SK-N-SH (cell line): Measurements from ENCODE around the gene GOLGA6L7. TPM values are rescaled to one million over a fixed set of nuclear protein-coding genes. Genes with fewer than 3 reads are reported as not detected.

Experiments
- CTCF ChIA-PET: fragments of 300-600, 350-600 bp; formaldehyde crosslinking; extraction: SDS; loops from one replicate; lab custom pipeline; 2021; lab: Yijun Ruan, JAX
- POLR2A ChIA-PET: fragments of 350-600 bp; sonication (Branson Sonifier 250); formaldehyde crosslinking; extraction: SDS; loops from one replicate; lab custom pipeline; 2020; ENCODE audit warnings: antibody characterized with exemption, inconsistent platforms; lab: Yijun Ruan, JAX
- DNase-seq: peaks from one replicate; pipeline ENCODE4 v3.0.0; 2012
- H2AFZ ChIP-seq: fragments of 200-600 bp; sonication (generic); 2 replicates; pipeline ENCODE4 v1.8.1; 2016; ENCODE audit warnings: antibody characterized with exemption, mild to moderate bottlenecking, low read depth
- H3F3A ChIP-seq: fragments of 200-600 bp; sonication (generic); replicated peaks from 2 replicates; pipeline ENCODE3; 2016; ENCODE audit warnings: antibody characterized with exemption, mild to moderate bottlenecking; ENCODE audit not compliant: insufficient read depth
- H3K27ac ChIP-seq, 2 experiments: fragments of 200-500 bp in 1 of 2; fragments of 200-600 bp in 1 of 2; sonication (Bioruptor generic) in 1 of 2; sonication (generic), shearing (Covaris generic) in 1 of 2; 2 replicates each; pipeline versions ENCODE4 v1.5.1 to v1.6.1; 2014 to 2016; ENCODE audit warnings: low read depth in 2 of 2, inconsistent platforms in 1 of 2, low read length in 1 of 2, mild to moderate bottlenecking in 1 of 2, mixed read lengths in 1 of 2
- H3K27me3 ChIP-seq: fragments of 200-600 bp; sonication (generic), shearing (Covaris generic); 2 replicates; pipeline ENCODE4 v1.6.1; 2016; ENCODE audit warnings: mixed run types; ENCODE audit not compliant: insufficient read depth
- H3K36me3 ChIP-seq, 2 experiments: fragments of 200-500 bp in 1 of 2; fragments of 200-600 bp in 1 of 2; sonication (Bioruptor generic) in 1 of 2; sonication (generic) in 1 of 2; replicated peaks in 1 of 2; 2 replicates each; pipeline versions ENCODE3 to v1.5.1; 2014 to 2016; ENCODE audit warnings: low read length in 1 of 2, mild to moderate bottlenecking in 1 of 2; ENCODE audit not compliant: insufficient read depth in 2 of 2, control insufficient read depth in 1 of 2
- H3K4me1 ChIP-seq, 2 experiments: fragments of 200-500 bp in 1 of 2; fragments of 200-600 bp in 1 of 2; sonication (Bioruptor generic) in 1 of 2; sonication (generic), shearing (Covaris generic) in 1 of 2; 2 replicates each; pipeline versions ENCODE4 v1.5.1 to v1.6.1; 2014 to 2016; ENCODE audit warnings: low read depth in 1 of 2, low read length in 1 of 2, mixed run types in 1 of 2; ENCODE audit not compliant: insufficient read depth in 2 of 2, control insufficient read depth in 1 of 2
- H3K4me2 ChIP-seq: fragments of 200-600 bp; sonication (generic), shearing (Covaris generic); 2 replicates; pipeline ENCODE4 v1.6.1; 2017; ENCODE audit warnings: mixed run types
- H3K4me3 ChIP-seq, 2 experiments: fragments of 200-500 bp in 1 of 2; fragments of 200-600 bp in 1 of 2; sonication (Bioruptor generic) in 1 of 2; sonication (generic), shearing (Covaris generic) in 1 of 2; 2 replicates each; pipeline versions ENCODE4 v1.5.1 to v1.8.1; 2014 to 2016; ENCODE audit warnings: low read depth in 2 of 2, inconsistent platforms in 1 of 2, low read length in 1 of 2, mild to moderate bottlenecking in 1 of 2, mixed read lengths in 1 of 2, moderate library complexity in 1 of 2
- H3K79me2 ChIP-seq: fragments of 200-600 bp; sonication (generic); 2 replicates; pipeline ENCODE4 v1.8.1; 2017; ENCODE audit warnings: mild to moderate bottlenecking; ENCODE audit not compliant: insufficient read depth
- H3K9ac ChIP-seq: fragments of 200-600 bp; sonication (generic); 2 replicates; pipeline ENCODE4 v1.6.1; 2017; ENCODE audit warnings: mixed run types
- H3K9me2 ChIP-seq: fragments of 200-600 bp; sonication (generic); 2 replicates; pipeline ENCODE4 v1.6.1; 2017; ENCODE audit warnings: mixed run types
- H3K9me3 ChIP-seq: fragments of 200-600 bp; sonication (generic); 2 replicates; pipeline ENCODE4 v1.6.1; 2017; ENCODE audit warnings: mixed run types, mild to moderate bottlenecking, moderate library complexity
- H4K20me1 ChIP-seq: fragments of 200-600 bp; sonication (generic); 2 replicates; pipeline ENCODE4 v1.6.1; 2017; ENCODE audit warnings: mild to moderate bottlenecking, mixed run types; ENCODE audit not compliant: insufficient read depth
- EP300 ChIP-seq, 2 experiments: IDR thresholded peaks; 2 replicates each; pipeline versions ENCODE4 v1.4.0 to v1.6.1; 2012; ENCODE audit warnings: borderline replicate concordance in 1 of 2, low read depth in 1 of 2, low read length in 1 of 2
- FOXM1 ChIP-seq: IDR thresholded peaks from 2 replicates; pipeline ENCODE4 v1.4.0; 2012; ENCODE audit warnings: low read depth, mild to moderate bottlenecking
- GATA2 ChIP-seq: sonication (generic); formaldehyde crosslinking; IDR thresholded peaks from 2 replicates; pipeline ENCODE4 v1.5.0; 2020; ENCODE audit warnings: mild to moderate bottlenecking, missing genetic modification reagents
- MEF2A ChIP-seq: IDR thresholded peaks from 2 replicates; pipeline ENCODE4 v1.4.0; 2012; ENCODE audit warnings: low read depth, borderline replicate concordance
- NFIC ChIP-seq: IDR thresholded peaks from 2 replicates; pipeline ENCODE4 v1.4.0; 2012; ENCODE audit warnings: borderline replicate concordance
- POLR2AphosphoS5 ChIP-seq: IDR thresholded peaks from 2 replicates; pipeline ENCODE4 v1.6.1; 2012; ENCODE audit warnings: low read depth, low read length
- RAD21 ChIP-seq: IDR thresholded peaks from 2 replicates; pipeline ENCODE4 v1.6.1; 2012; ENCODE audit warnings: mild to moderate bottlenecking, low read length
- SMC3 ChIP-seq: IDR thresholded peaks from 2 replicates; pipeline ENCODE4 v1.6.1; 2012; ENCODE audit warnings: low read depth, low read length, improper control_type of control experiment
- TEAD4 ChIP-seq: IDR thresholded peaks from 2 replicates; pipeline ENCODE4 v1.4.0; 2012; ENCODE audit warnings: mild to moderate bottlenecking, borderline replicate concordance; ENCODE audit not compliant: insufficient read depth
- WGBS: methylation state at CpG from one replicate; pipeline ENCODE4 v1.1.6; 2017; ENCODE audit warnings: low lambda C conversion rate; 5-methylcytosine and 5-hydroxymethylcytosine counted together
- polyA plus RNA-seq, 3 experiments: library from polyadenylated mRNA; depleted of rRNA; stranded (reverse); fragments of >200 nt; gene quantifications; 2 replicates each; pipeline ENCODE4 v1.2.3, GENCODE V29; 2012

Gene GOLGA6L7
- polyA plus RNA-seq, 1 of the 3 experiments (the other 2 are of a cell fraction): not detected

DNA sequence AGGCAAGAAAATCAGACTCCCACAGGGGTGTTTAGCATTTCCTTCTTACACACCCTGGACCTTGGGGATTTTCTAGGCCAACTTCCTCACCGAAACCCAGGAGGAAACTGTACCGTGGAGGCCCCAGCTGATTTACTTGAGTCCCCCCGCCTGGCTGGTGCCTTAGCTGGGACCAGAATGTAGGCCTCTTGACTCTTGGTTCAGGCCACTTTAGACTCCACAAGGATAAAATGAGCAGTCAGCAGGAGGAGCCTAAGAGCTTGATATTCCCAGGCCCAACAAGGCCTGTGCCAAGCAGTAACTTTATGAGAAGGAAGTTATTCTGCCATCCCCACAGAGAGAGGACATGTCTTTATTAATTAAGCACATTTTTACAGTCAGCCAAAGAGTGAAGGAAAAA is 32.7 kb upstream of the GOLGA6L7 start:
- CTCF ChIA-PET: interaction anchor here (0.8 to 1.1 kb wide), 4 partner anchors 39 to 104 kb away, joined by 3 read pairs; no protein-coding TSS in a partner anchor

DNA sequence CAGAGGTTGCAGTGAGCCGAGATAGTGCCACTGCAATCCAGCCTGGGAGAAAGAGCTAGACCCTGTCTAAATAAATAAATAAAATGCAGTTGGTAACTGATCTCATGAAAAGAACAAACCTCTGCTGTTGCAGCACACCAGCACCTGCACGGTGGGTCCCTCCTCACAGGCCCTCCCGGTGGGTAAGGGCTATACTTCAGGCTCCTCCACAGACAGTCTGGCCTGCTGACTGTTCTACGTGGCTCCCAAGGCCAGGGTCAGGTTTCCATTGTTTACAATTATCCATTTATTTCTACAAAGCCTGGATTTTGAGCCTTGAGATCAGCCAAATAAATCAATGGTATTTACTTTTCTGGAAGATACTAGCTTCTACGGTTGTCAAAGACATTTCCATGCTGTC is 32.2 kb upstream of the GOLGA6L7 start:
- H3K4me3 ChIP-seq: no peak overlapping the region
- ChIA-PET POLR2A (no interaction called here), CTCF (interaction anchor here (0.8 to 1.1 kb wide), 3 partner anchors 40 to 97 kb away, joined by 3 read pairs; no protein-coding TSS in a partner anchor)
- no peaks in the 10 kb centered on the region for H3F3A ChIP-seq
- no peaks in the 10 kb centered on the region for H3K27me3 ChIP-seq
- no peaks in the 10 kb centered on the region for H4K20me1 ChIP-seq
- H3K4me2 ChIP-seq: no peak overlapping the region
- no peaks in the 10 kb centered on the region for H3K9me2 ChIP-seq
- H3K36me3 ChIP-seq: no peaks in the 10 kb centered on the region
- DNase-seq: no peak
- H3K9ac ChIP-seq: no peak overlapping the region
- H3K4me1 ChIP-seq: peaks cover 0 to 8% of the 10 kb centered on the region in 2 experiments; a peak in 1 of 4 replicates
- no peak overlapping the region for H3K27ac ChIP-seq
- H3K79me2 ChIP-seq: no peaks in the 10 kb centered on the region
- WGBS: 83% methylated on average over 5 of the region's 5 CpGs
- TF ChIP-seq TEAD4 (no peak), FOXM1 (no peak), NFIC (no peak)
- TF ChIP-seq, all 33 proteins: peak for 0
- Histone ChIP-seq H3K9me3 (no peaks in the 10 kb centered on the region), H2AFZ (no peak overlapping the region)

More for the DNA sequence above, 32.7 kb upstream of the GOLGA6L7 start:
- H3K4me1 ChIP-seq: peaks cover 0 to 8% of the 10 kb centered on the region in 2 experiments; a peak in 1 of 4 replicates
- no peaks in the 10 kb centered on the region for H3K36me3 ChIP-seq
- H3K79me2 ChIP-seq: no peaks in the 10 kb centered on the region
- H3K4me3 ChIP-seq: no peak overlapping the region
- H2AFZ ChIP-seq: no peak overlapping the region
- H3K4me2 ChIP-seq: no peak overlapping the region
- 68% methylated on average over 3 of the region's 3 CpGs for WGBS
- no peak for DNase-seq
- H3F3A ChIP-seq: no peaks in the 10 kb centered on the region
- POLR2A ChIA-PET: no interaction called here
- H4K20me1 ChIP-seq: no peaks in the 10 kb centered on the region
- no peak for TF ChIP-seq GATA2 (CRISPR knock-in tag)
- no peak for TF ChIP-seq MEF2A
- TF ChIP-seq RAD21: peak; percentile 26
- TF ChIP-seq SMC3: peak; percentile 14; the same call in 1 of the 2 replicates
- H3K9me2 ChIP-seq: no peaks in the 10 kb centered on the region
- H3K9me3 ChIP-seq: no peaks in the 10 kb centered on the region
- H3K27me3 ChIP-seq: no peaks in the 10 kb centered on the region
- no peak overlapping the region for H3K27ac ChIP-seq
- no peak overlapping the region for H3K9ac ChIP-seq

DNA sequence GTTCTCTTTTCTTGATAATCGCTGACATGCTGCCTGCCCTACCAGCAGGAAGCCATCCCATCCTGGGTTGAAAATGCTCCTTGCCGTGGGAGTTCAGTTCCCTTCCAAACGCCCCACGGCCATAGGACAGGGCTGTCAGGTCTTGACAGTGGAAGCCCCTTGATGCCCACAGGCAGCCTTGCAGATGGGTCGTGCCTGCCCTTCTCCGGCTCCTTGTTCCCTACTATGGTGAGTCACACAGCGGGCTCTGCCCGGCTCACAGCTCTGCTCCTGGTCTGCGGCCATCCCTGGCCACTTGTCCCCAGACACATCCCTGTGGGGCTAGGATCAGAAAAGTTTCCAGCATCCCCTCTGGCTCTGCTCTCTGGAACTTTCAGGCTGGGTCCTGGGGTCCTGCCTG is 31.1 kb upstream of the GOLGA6L7 start:
- H3K4me1 ChIP-seq: no peaks in the 10 kb centered on the region; a peak in 1 of 4 replicates
- WGBS: 77% methylated on average over 7 of the region's 9 CpGs
- POLR2A ChIA-PET: no interaction called here
- no peaks in the 10 kb centered on the region for H3K9me3 ChIP-seq
- H3K9me2 ChIP-seq: no peaks in the 10 kb centered on the region
- H3K27me3 ChIP-seq: no peaks in the 10 kb centered on the region
- H2AFZ ChIP-seq: no peak overlapping the region
- no peak overlapping the region for H3K4me2 ChIP-seq
- no peak overlapping the region for H3K27ac ChIP-seq
- no peaks in the 10 kb centered on the region for H3K79me2 ChIP-seq
- DNase-seq: no peak
- TF ChIP-seq POLR2AphosphoS5 (no peak), EP300 (IDR thresholded peaks at IDR 0.05; ENCODE audit: borderline replicate concordance in 1 of 2, low read depth in 1 of 2, low read length in 1 of 2) (no peak)
- TF ChIP-seq, all 33 proteins: peak for 0
- CTCF ChIA-PET: no interaction called here
- Histone ChIP-seq H4K20me1 (no peaks in the 10 kb centered on the region), H3K4me3 (no peak overlapping the region), H3F3A (no peaks in the 10 kb centered on the region), H3K36me3 (no peaks in the 10 kb centered on the region), H3K9ac (no peak overlapping the region)
